Raji (cell line): Measurements from ENCODE around the gene PLXNA2.

Experiments used
- POLR2A ChIP-seq: IDR thresholded peaks from 2 replicates; pipeline ENCODE4 v1.6.1; 2011; ENCODE audit warnings: low read depth, low read length, control low read depth; ENCODE audit not compliant: insufficient read depth

The PLXNA2 gene

DNA sequence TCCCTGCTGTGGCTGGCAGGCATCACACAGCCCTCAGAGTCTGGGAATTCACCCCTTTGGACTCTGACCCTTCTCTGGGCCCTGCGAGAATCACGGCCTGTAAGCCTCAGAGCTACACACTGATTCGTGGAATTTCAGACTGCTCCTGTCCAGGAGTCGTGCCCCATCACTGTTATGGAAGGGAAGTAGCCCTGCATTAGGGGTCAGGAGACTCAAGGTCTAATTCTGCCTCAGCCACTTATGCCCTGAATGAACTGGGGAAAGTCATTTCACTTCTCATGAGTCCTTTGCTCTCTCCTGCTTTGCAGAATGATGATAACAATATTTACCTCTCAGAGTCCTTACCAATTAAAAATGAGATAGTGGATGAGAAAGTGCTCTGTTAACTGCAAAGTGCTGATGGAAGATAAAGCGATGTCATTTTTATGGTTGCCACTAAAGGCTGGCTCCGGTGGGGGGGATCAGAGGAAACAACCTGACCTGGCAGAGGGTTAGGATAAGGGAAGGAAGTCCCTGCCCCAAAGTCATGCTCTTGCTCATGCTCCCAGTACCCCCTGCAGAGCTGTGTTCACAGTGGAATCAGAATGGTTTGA lies 184.7 kb downstream of the PLXNA2 start:
- no peak for TF ChIP-seq POLR2A

- no peak for TF ChIP-seq POLR2A
Measured at GRCh38 chr1:208058756-208059155, 185.4 kb downstream of the PLXNA2 start.

GRCh38 chr1:208058267-208058666 lies 185.9 kb downstream of the PLXNA2 start:
- TF ChIP-seq POLR2A, result no peak

- no peak for TF ChIP-seq POLR2A
Measured at GRCh38 chr1:208057056-208057455, 187.1 kb downstream of the PLXNA2 start.

- TF ChIP-seq POLR2A, result no peak
Measured at GRCh38 chr1:208055535-208055934, 188.6 kb downstream of the PLXNA2 start.

GRCh38 chr1:208054911-208055379 lies 189.2 kb downstream of the PLXNA2 start:
- no peak for TF ChIP-seq POLR2A

- TF ChIP-seq POLR2A, result no peak
Measured at GRCh38 chr1:208054485-208054884, 189.7 kb downstream of the PLXNA2 start.

DNA sequence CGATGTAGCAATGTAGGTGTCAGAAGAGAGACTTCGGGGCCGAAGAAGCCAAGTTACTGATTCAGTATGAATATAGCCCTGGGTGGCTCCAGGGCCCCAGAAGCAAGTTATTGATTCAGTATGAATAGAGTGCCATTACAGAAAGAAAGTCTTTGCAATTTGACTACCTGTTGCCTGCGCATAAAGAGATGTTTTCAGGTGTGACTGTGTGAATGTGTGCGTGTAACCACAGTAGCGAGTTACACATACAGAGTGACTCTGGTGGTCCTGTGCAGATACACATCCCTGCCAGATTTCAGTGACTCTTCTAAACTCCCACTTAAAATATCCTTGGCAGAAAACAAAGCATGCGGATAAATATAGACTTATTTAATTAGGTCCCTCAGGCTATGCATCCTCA lies 190.5 kb downstream of the PLXNA2 start:
- TF ChIP-seq POLR2A, result no peak

DNA sequence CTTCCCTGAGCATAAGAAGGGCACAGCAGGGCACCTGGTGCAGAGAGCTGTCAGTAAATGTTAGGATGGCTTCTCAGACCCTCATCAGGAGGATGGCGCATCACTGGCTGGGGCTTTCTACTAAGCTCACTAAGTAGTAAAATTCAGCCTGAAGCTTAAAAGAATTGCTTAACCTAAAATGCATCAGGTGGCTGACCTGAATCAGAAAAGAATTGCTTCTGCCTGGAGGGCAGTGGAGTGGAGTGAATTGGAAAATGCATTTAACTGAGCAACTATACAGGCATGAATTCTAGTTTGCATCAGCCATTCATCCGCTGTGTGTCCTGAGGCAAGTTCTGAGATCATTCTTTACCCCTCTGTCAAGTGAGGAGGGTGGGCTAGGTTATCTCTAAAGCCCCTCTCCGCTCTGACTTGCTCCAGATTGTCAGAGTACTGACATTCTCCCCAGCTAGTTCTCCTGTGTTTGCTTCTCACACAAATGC lies 191.2 kb downstream of the PLXNA2 start:
- no peak for TF ChIP-seq POLR2A

DNA sequence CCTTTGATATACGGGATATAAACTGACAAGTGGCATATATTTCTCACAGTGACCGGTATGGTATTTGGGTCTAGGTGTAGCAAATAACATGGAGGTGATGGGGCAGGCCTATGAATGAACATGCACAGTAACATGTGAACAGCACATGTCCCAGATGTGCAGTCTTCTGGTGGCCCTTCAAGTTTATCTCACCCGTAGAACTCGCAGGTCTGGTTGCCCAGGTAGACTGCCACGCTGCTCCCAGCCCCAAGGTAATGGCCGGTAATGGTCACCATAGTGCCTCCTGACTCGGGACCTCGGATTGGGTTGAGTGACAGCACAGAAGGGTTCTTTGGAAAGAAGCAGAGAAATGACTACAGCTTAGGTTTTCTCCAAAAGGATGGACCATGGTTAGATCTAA lies 192.0 kb downstream of the PLXNA2 start:
- TF ChIP-seq POLR2A, result no peak

DNA sequence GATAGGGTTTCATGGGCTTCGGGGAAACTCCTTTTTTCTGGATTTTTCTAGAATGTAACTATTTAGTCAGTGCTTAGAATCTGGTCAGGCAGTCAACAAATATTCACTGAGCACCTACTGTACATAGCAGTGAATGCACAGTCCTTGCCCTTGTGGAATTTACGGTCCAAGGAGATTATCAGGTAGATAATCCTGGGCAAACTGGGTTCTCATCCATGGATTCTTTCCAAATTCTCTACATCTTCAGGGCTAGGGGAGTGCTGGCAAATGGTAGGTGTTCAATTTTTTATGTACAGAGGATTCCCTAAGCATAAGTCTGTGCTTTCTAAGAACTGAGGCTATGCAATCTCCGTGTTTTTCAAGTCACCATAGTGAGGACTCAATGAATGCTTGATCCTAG lies 192.5 kb downstream of the PLXNA2 start:
- TF ChIP-seq POLR2A, result no peak

DNA sequence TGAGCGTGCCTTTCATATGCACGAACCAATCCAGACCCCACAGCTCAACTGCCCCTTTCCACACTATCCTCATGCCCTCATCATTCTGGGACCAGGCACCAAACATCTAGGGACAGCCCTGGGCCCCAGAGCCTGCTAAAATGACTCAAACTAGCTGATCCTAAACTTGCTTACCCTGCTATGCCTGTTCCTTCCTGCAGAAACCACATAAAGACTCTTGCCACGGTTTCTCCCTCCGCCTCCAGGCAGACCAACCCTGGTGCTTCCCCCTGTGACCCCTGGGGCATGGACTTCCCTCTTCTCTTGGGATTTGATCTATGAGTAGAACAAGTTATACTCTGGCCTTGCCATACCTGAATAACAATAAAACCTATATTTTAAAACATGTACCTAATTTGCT lies 195.3 kb downstream of the PLXNA2 start:
- no peak for TF ChIP-seq POLR2A

- TF ChIP-seq POLR2A, result no peak
Measured at GRCh38 chr1:208047975-208048374, 196.2 kb downstream of the PLXNA2 start.

DNA sequence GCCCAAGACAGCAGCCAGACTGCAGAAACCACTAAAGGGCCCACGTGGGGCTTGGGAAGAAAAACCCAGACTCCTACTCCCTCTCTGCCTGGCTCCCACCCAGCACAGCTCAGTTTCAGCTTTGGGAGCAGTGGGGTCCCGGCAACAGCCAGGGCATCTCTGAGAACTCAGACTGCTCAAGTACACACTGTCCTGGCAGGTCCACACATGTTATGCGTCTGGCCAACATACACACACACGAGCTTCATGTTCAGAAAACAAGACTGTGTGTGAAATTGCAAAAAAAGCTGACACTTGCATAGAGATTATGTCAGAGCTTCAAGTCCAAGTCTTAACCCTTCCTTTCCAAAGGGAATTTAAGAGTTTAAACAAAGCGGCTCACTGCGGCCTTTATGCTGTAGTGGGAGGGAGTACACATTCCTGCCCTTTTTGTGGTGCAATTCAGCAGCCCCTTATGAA lies 196.7 kb downstream of the PLXNA2 start:
- TF ChIP-seq POLR2A, result no peak

DNA sequence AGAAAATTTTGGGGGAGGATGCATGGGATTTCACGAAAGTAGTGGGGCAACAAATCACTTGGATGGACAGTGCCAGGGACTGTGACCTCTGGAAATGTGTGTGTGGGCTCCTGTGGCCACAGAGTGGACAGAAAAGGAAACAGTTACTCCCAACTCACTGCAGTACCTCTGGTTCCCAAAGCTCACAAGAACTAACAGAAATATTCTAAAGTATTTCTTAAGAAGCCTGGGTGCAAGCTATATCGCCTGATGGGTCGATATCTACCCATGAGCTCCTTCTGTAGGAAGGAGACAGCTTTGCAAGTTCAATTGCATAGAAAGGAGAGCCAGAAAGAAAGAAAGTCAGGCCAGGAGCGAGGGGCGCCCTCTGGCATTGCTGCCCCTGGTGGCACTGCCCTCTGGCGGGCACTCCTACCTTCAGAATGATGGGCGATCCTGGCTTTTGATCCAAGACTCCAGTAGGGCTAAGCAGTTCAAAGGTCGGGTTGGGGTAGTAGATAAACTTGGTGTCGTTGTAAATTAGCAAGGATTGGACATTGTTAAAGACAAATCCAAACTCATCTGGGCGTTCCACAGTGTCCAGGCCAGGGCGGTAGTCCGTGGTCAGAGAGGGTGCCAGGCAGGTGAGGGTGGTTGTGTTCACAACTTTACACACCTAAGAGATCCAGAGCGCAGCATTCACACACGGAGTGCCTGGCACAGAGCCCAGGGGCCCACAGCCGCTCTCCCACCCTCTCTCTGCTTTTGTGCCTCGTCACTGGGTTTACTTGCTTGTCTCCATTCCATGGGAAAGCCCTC lies 198.5 kb downstream of the PLXNA2 start:
- no peak for TF ChIP-seq POLR2A
